ENCODE data around the gene RAB27A. TPM values are rescaled to one million over a fixed set of nuclear protein-coding genes. Genes with fewer than 3 reads are reported as not detected.

Gene RAB27A
- total RNA-seq, 4 donors from 2014 or later = 6.5 to 14.9 (median 8.3) TPM

DNA sequence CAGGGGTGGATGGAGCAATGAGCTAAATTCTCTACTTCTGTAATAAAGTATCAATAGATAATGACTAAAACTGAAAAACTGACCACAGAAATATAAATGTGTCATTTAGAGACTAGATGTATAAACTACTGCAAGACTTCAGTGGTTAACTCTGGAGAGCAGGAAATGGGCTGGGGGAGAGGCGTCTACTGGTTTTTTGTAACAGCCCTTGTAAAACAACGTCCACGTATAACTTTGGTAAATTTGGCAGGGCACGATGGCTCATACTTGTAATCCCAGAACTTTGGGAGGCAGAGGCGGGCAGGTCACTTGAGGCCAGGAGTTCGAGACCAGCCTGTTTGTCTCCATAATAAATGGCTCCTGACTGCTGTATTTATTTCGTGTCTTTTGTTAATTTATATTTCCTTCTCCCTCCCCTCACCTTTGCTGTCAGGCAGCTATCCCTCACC lies 12.5 kb downstream of the RAB27A start:
- Histone ChIP-seq H3K36me3 (no peaks in the 10 kb centered on the region), H3K4me3 (no peak overlapping the region), H3K9me3 (no peaks in the 10 kb centered on the region), H3K27me3 (no peaks in the 10 kb centered on the region), H3K27ac (peak overlapping the region in 1 of 4 donors; percentile 23), H3K4me1 (no peaks in the 10 kb centered on the region)
- TF ChIP-seq POLR2A (IDR thresholded peaks at IDR 0.05) = no peak
- TF ChIP-seq, protein P1, sequence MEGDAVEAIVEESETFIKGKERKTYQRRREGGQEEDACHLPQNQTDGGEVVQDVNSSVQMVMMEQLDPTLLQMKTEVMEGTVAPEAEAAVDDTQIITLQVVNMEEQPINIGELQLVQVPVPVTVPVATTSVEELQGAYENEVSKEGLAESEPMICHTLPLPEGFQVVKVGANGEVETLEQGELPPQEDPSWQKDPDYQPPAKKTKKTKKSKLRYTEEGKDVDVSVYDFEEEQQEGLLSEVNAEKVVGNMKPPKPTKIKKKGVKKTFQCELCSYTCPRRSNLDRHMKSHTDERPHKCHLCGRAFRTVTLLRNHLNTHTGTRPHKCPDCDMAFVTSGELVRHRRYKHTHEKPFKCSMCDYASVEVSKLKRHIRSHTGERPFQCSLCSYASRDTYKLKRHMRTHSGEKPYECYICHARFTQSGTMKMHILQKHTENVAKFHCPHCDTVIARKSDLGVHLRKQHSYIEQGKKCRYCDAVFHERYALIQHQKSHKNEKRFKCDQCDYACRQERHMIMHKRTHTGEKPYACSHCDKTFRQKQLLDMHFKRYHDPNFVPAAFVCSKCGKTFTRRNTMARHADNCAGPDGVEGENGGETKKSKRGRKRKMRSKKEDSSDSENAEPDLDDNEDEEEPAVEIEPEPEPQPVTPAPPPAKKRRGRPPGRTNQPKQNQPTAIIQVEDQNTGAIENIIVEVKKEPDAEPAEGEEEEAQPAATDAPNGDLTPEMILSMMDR (IDR thresholded peaks at IDR 0.05) = no peak
- no peak for TF ChIP-seq EP300 (IDR thresholded peaks at IDR 0.05)
- 42 to 51% methylated on average over 7 of the region's 7 CpGs for WGBS, 2 donors
- DNase-seq (ENCODE audit: low spot score in 2 of 2) = no peak

DNA sequence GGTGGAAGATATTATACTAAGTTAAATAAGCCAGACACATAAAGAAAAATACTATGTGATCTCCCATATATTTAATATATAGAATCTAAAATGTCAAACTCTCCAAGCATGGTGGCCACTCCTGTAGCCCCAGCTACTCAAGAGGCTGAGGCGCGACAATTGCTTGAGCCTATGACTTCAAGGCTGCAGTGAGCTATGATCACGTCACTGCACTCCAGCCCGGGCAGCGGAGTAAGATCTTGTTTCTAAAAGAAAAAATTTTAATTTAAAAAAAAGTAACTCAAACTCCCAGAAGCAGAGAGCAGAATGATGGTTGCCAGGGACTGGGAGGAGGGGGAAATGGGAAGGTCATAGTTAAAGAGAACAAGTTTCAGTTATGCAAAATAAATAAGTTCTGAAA lies 13.3 kb downstream of the RAB27A start:
- Histone ChIP-seq H3K27me3 (no peaks in the 10 kb centered on the region), H3K36me3 (no peaks in the 10 kb centered on the region), H3K27ac (no peak overlapping the region), H3K4me3 (no peak overlapping the region), H3K4me1 (no peaks in the 10 kb centered on the region), H3K9me3 (no peaks in the 10 kb centered on the region)
- TF ChIP-seq, protein P1 (IDR thresholded peaks at IDR 0.05) = no peak
- no peak for TF ChIP-seq POLR2A (IDR thresholded peaks at IDR 0.05)
- no peak for TF ChIP-seq EP300 (IDR thresholded peaks at IDR 0.05)
- WGBS, 2 donors = 89 to 93% methylated on average over 5 of the region's 5 CpGs
- no peak for DNase-seq (ENCODE audit: low spot score in 2 of 2)

DNA sequence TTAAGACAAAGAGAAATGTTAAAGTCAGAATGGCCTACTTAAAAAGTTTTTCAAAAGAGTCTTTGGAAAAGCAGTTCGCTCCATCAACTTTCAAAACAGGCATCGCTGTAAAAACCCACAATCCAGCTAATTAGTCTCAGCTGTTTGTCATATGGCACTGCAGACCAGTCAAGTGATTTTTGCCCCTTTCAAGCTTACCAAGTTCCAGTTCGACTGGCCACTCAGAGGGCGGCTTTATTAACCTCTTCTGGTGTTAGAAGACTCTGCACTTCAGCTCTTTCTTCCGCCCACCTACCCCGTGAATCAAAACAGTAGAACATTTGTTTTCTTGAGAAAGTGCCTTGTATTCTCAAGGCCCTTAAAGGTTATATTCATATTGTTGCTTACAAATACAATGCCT lies 19.3 kb downstream of the RAB27A start:
- no peaks in the 10 kb centered on the region for H3K36me3 ChIP-seq
- DNase-seq (ENCODE audit: low spot score in 2 of 2) = no peak
- no peaks in the 10 kb centered on the region for H3K9me3 ChIP-seq
- TF ChIP-seq EP300 (IDR thresholded peaks at IDR 0.05) (no peak), POLR2A (IDR thresholded peaks at IDR 0.05) (no peak)
- TF ChIP-seq, protein P1 (IDR thresholded peaks at IDR 0.05) = no peak
- 56 to 60% methylated on average over 6 of the region's 6 CpGs for WGBS, 2 donors
- H3K4me3 ChIP-seq = no peak overlapping the region
- H3K27ac ChIP-seq = no peak overlapping the region
- no peaks in the 10 kb centered on the region for H3K27me3 ChIP-seq
- H3K4me1 ChIP-seq = no peaks in the 10 kb centered on the region

DNA sequence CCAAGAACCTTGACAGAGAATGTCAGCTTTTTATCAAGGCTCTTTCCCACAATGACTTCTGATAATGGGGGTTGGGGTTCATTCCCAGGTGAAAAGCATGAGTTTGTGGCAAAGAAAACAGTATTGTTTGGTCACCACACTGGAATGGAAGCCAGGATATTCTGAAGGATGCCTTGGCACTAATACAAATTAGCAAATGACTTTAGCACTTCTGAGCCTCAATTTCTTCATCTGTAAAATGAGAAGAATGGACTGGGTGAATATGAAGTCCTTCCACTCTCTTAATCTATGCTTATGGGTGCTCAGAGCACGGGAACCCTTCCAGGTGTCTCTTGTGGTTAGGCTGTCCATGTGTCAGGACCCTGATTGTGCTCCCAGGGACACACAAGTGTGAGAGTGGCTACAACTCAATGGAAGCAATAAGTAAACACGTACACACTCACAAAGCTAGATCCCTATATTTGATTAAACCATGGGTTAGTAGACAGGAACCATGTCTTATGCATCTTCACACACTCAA lies 21.4 kb downstream of the RAB27A start:
- 92 to 94% methylated on average over 2 of the region's 2 CpGs for WGBS, 2 donors
- H3K9me3 ChIP-seq = no peaks in the 10 kb centered on the region
- no peak for TF ChIP-seq POLR2A (IDR thresholded peaks at IDR 0.05)
- TF ChIP-seq EP300 (IDR thresholded peaks at IDR 0.05) = no peak
- TF ChIP-seq, protein P1 (IDR thresholded peaks at IDR 0.05) = no peak
- no peaks in the 10 kb centered on the region for H3K27me3 ChIP-seq
- no peak overlapping the region for H3K4me3 ChIP-seq
- no peaks in the 10 kb centered on the region for H3K4me1 ChIP-seq
- no peaks in the 10 kb centered on the region for H3K36me3 ChIP-seq
- H3K27ac ChIP-seq = no peak overlapping the region
- no peak for DNase-seq (ENCODE audit: low spot score in 2 of 2)

DNA sequence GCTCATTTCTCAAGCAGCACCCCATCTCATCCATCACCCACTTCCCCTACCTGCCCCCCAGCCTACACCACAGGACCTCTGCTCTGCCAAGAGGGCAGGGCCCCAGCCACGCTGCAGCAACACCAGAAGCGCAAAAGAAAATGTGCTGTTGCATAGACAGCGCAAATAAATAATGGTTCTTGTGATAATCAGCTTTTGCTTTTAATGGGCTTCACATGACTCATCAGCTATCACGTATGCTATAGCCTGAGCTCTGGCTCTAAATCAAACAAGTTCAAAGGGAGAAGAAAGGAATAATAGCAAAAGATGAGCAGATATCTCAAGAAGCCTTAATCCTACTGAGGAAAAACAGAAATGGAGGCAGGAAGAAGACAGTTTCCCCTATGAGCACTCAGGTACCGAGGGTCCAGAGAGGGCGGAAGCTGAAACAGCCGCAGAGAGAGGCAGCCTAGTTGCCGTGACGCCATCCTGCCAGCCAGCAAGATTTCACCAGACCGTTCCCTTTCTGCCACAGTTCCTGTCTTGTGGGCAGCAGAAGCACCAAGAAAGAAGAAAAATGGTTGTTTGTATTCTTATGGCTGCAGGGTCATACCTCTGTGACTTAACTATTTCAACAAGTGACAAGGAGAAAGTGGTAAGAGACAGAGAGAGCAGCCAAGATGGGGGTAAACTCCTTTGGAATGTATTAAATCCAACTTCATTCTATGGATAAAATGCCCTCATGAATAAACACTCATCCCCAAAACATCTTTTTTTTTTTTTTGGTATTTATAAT lies 22.0 kb downstream of the RAB27A start:
- Histone ChIP-seq H3K9me3 (no peaks in the 10 kb centered on the region), H3K4me3 (no peak overlapping the region), H3K36me3 (no peaks in the 10 kb centered on the region), H3K27me3 (no peaks in the 10 kb centered on the region), H3K4me1 (no peaks in the 10 kb centered on the region), H3K27ac (peak overlapping the region in 1 of 4 donors; percentile 67)
- 62 to 69% methylated on average over 10 of the region's 10 CpGs for WGBS, 2 donors
- peak in 1 of 2 donors; percentile 20 for DNase-seq (ENCODE audit: low spot score in 2 of 2)
- TF ChIP-seq POLR2A (IDR thresholded peaks at IDR 0.05) = no peak
- peak in 1 of 2 donors; percentile 24 for TF ChIP-seq EP300 (IDR thresholded peaks at IDR 0.05)
- TF ChIP-seq, protein P1 (IDR thresholded peaks at IDR 0.05) = no peak

All from tibial nerve (tissue), 4 donors.